ENCODE results near the gene FOXN3. TPM values are rescaled to one million over a fixed set of nuclear protein-coding genes. Genes with fewer than 3 reads are reported as not detected.

Gene FOXN3
- total RNA-seq, 4 donors from 2014 or later: 118 to 211 (median 167) TPM

DNA sequence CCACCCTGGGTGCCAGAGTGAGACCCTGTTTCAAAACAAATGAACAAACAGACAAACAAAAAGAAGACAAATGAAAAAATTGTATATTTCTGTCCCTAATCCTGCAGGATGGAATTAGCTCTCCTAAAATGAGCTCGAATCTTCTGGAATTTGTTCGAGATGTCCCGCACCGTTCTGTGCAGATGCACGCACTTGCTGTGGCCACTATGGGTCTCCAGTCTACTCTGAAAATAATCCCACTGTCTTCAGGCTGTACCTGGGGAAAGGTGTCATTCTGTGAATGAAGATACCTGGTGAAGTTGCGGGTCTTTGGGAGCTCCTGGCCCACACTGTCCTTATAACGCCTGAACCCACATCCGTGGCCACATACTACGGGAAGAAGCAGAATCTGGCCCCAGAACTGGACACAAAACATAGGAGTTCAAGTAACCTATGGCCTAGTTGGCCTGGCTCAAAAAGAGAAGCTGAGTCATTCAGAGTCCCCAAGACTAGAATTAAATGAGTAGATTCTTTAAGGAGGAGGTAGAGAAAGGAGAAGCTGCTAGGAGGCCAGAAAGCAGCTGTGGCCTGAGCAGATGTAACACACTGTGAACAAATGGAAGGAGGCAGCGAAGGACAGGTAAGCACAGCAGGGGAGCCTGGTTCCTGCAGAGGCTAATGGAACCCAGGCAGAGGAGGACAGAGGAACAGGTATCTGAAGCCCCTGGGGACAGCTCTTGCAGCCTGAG lies 108.6 kb downstream of the FOXN3 start:
- no peak for DNase-seq (ENCODE audit: low spot score in 2 of 2)
- intact Hi-C loops (cut with DNase I; ENCODE audit: low total_unique reads): no loop called here
- no peak overlapping the region for H3K4me3 ChIP-seq (ENCODE audit: low read depth, poor library complexity, severe bottlenecking)
- TF ChIP-seq POLR2A (IDR thresholded peaks at IDR 0.05): no peak
- TF ChIP-seq, protein P1, sequence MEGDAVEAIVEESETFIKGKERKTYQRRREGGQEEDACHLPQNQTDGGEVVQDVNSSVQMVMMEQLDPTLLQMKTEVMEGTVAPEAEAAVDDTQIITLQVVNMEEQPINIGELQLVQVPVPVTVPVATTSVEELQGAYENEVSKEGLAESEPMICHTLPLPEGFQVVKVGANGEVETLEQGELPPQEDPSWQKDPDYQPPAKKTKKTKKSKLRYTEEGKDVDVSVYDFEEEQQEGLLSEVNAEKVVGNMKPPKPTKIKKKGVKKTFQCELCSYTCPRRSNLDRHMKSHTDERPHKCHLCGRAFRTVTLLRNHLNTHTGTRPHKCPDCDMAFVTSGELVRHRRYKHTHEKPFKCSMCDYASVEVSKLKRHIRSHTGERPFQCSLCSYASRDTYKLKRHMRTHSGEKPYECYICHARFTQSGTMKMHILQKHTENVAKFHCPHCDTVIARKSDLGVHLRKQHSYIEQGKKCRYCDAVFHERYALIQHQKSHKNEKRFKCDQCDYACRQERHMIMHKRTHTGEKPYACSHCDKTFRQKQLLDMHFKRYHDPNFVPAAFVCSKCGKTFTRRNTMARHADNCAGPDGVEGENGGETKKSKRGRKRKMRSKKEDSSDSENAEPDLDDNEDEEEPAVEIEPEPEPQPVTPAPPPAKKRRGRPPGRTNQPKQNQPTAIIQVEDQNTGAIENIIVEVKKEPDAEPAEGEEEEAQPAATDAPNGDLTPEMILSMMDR (IDR thresholded peaks at IDR 0.05): no peak
- WGBS, 2 donors: 89 to 95% methylated on average over 10 of the region's 10 CpGs

DNA sequence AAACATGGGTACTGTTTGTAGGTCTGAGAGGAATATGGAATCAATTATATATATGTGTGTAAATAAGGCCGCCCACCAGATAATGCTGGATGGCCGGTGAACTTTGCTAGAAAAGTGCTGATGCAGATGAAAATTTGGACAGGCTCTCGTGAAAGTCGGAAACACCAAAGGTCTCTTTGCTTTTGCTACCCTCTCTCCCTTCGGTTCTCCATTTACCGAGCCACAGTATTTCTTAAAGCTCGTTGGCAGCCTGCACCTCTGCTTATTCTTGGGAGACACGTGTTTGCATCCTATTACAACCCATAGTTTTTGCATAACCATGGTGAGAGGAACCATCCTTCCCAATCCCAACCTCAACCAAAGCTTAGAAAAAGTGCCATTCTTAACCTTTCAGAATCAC lies 109.6 kb downstream of the FOXN3 start:
- no peak overlapping the region for H3K4me3 ChIP-seq (ENCODE audit: low read depth, poor library complexity, severe bottlenecking)
- WGBS, 2 donors: 82 to 83% methylated on average over 8 of the region's 8 CpGs
- DNase-seq (ENCODE audit: low spot score in 2 of 2): no peak
- no peak for TF ChIP-seq POLR2A (IDR thresholded peaks at IDR 0.05)
- TF ChIP-seq, protein P1 (IDR thresholded peaks at IDR 0.05): no peak
- intact Hi-C loops (cut with DNase I; ENCODE audit: low total_unique reads): no loop called here

DNA sequence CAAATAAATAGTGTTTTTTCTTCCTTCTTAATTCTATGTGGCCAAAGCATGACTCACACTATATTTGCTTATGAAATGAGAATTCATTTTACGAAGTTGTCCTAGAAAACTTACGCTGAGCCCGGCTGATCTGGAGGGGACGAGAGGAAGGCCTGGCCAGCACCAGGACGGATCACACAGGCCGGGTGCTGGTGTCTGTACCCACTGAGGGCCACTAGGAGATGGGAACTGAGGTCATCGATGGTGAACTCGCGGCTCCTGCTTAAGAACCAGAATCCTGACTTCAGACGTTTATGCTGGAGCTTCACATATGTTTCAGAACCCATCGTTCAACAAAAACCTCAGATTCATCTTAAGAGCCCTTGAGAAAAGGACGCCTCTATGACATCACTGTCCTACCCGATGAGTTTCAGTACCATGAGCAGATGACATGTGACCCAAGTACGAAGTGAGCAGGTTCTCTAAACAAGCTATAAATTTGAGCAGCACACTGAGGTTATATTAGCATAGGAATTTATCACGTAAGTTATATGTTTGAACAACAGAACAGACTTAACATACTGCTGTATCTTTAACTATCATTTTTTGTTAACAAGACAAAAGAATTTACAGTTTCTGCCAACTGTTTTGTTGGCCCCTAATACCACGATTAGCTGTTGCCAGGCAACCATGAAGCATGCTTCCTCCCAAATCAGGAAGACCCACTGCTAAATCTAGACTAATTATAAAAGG lies 111.9 kb downstream of the FOXN3 start:
- TF ChIP-seq POLR2A (IDR thresholded peaks at IDR 0.05): no peak
- TF ChIP-seq, protein P1 (IDR thresholded peaks at IDR 0.05): no peak
- H3K4me3 ChIP-seq (ENCODE audit: low read depth, poor library complexity, severe bottlenecking): no peak overlapping the region
- intact Hi-C loops (cut with DNase I; ENCODE audit: low total_unique reads): no loop called here
- no peak for DNase-seq (ENCODE audit: low spot score in 2 of 2)
- WGBS, 2 donors: 49 to 56% methylated on average over 16 of the region's 16 CpGs

DNA sequence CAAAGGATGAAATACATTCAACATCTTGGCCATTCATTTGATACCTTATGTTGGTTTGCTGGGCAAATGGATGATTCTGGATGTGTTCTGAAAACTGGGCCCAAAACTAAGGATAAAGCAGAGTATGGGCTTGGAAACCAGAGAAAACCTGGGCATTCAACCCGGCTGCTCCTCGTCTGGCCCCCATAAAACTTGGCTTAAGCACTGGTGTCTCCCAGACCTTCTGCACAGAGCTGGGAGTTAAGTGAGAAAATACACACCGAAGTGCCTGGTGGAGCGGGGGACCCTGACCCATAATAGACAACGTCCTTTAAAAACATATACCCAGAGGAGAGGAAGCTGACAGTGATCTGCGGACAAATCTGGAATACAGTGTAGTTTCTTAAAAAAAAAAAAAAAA lies 112.5 kb downstream of the FOXN3 start:
- intact Hi-C loops (cut with DNase I; ENCODE audit: low total_unique reads): no loop called here
- TF ChIP-seq, protein P1 (IDR thresholded peaks at IDR 0.05): no peak
- no peak for TF ChIP-seq POLR2A (IDR thresholded peaks at IDR 0.05)
- WGBS, 2 donors: 64 to 67% methylated on average over 6 of the region's 6 CpGs
- H3K4me3 ChIP-seq (ENCODE audit: low read depth, poor library complexity, severe bottlenecking): no peak overlapping the region
- no peak for DNase-seq (ENCODE audit: low spot score in 2 of 2)

DNA sequence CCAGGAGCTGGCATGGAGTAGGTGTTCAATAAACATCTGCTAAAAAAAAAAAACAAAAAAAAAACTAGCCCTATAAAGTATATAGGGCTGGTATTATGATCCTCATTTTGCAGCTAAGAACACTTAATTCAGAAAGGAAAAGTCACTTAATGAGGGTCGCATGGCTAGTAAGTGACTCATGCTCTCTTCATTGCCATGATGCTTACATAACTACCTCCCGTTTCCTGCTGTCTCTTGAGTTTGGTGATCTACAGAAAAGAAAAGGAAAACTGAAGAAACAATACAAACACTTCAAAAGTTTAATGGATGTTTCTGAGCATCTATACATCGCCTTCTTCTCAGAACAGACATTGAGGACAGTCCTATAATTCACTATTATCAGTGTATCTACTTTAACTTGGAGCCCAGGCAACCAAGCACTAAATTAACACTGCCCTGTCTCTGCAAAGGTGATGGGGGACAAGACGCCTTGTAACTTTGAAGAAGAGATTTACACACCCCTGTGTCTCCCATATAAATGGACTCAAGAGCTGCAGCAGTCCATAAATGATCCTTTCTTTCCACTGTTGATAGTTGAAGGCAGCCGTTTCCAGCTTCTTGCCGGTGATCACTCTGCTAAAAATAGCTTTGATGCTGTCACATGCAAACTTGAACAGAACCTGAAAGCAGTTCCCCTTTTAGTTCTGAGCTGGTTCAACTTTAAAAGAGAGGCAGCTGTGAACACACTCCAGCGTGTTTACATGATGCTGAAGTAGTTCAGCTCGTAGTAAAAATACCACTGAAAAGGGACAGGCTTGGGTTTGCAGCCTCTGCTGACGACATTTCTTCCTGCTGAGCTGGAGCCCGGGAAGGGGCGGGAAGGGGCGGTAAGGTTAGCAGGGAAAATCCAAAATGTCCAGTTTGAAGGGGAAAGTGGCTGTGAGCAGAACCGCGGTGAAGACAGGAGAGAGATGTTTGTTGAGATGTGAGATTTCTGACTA lies 113.3 kb downstream of the FOXN3 start:
- WGBS, 2 donors: 10 to 17% methylated on average over 14 of the region's 14 CpGs
- DNase-seq (ENCODE audit: low spot score in 2 of 2): peak in 1 of 2 donors; percentile 56
- intact Hi-C loops (cut with DNase I; ENCODE audit: low total_unique reads): no loop called here
- no peak for TF ChIP-seq POLR2A (IDR thresholded peaks at IDR 0.05)
- TF ChIP-seq, protein P1 (IDR thresholded peaks at IDR 0.05): no peak
- H3K4me3 ChIP-seq (ENCODE audit: low read depth, poor library complexity, severe bottlenecking): no peak overlapping the region

Data from lower leg skin (tissue), 4 donors.